ENCODE measurements around the gene STMN3.

Gene STMN3

GRCh38 chr20:63695424-63696305 is 42.4 kb upstream of the STMN3 start:
- no peaks in the 10 kb centered on the region for H3K9me3 Mint-ChIP-seq
- H3K27ac Mint-ChIP-seq, result no peak overlapping the region
- peaks cover 5% of the 10 kb centered on the region for H3K36me3 Mint-ChIP-seq (ENCODE audit: low read depth)
- no peak overlapping the region for H3K4me3 Mint-ChIP-seq
- no peaks in the 10 kb centered on the region for H3K27me3 Mint-ChIP-seq (ENCODE audit: low read depth)
- H3K4me1 Mint-ChIP-seq (ENCODE audit: low read depth), result no peaks in the 10 kb centered on the region

GRCh38 chr20:63694584-63695423 is 41.6 kb upstream of the STMN3 start:
- peaks cover 5% of the 10 kb centered on the region for H3K36me3 Mint-ChIP-seq (ENCODE audit: low read depth)
- no peak overlapping the region for H3K27ac Mint-ChIP-seq
- no peaks in the 10 kb centered on the region for H3K27me3 Mint-ChIP-seq (ENCODE audit: low read depth)
- H3K4me3 Mint-ChIP-seq, result no peak overlapping the region
- no peaks in the 10 kb centered on the region for H3K9me3 Mint-ChIP-seq
- no peaks in the 10 kb centered on the region for H3K4me1 Mint-ChIP-seq (ENCODE audit: low read depth)

- peak overlapping the region; percentile 14 for H3K4me3 Mint-ChIP-seq
- peak overlapping the region; percentile 68 for H3K27ac Mint-ChIP-seq
- peaks cover 5% of the 10 kb centered on the region for H3K36me3 Mint-ChIP-seq (ENCODE audit: low read depth)
- no peaks in the 10 kb centered on the region for H3K9me3 Mint-ChIP-seq
- no peaks in the 10 kb centered on the region for H3K27me3 Mint-ChIP-seq (ENCODE audit: low read depth)
- no peaks in the 10 kb centered on the region for H3K4me1 Mint-ChIP-seq (ENCODE audit: low read depth)
Measured at GRCh38 chr20:63693733-63694583, 40.7 kb upstream of the STMN3 start.

- H3K27ac Mint-ChIP-seq, result no peak overlapping the region
- H3K4me1 Mint-ChIP-seq (ENCODE audit: low read depth), result no peaks in the 10 kb centered on the region
- H3K4me3 Mint-ChIP-seq, result no peak overlapping the region
- H3K36me3 Mint-ChIP-seq (ENCODE audit: low read depth), result peaks cover 5% of the 10 kb centered on the region
- no peaks in the 10 kb centered on the region for H3K27me3 Mint-ChIP-seq (ENCODE audit: low read depth)
- no peaks in the 10 kb centered on the region for H3K9me3 Mint-ChIP-seq
Measured at GRCh38 chr20:63693083-63693732, 40.0 kb upstream of the STMN3 start.

- Mint-ChIP-seq H3K27ac (peak overlapping the region; percentile 68), H3K4me3 (no peak overlapping the region)
Measured at GRCh38 chr20:63692436-63693082, 39.3 kb upstream of the STMN3 start.

GRCh38 chr20:63691711-63692435 is 38.6 kb upstream of the STMN3 start:
- Mint-ChIP-seq H3K9me3 (no peaks in the 10 kb centered on the region), H3K27me3 (ENCODE audit: low read depth) (no peaks in the 10 kb centered on the region), H3K4me1 (ENCODE audit: low read depth) (peaks cover 2% of the 10 kb centered on the region), H3K4me3 (no peak overlapping the region), H3K27ac (peak overlapping the region; percentile 45), H3K36me3 (ENCODE audit: low read depth) (peaks cover 5% of the 10 kb centered on the region)

More at GRCh38 chr20:63692436-63693082, 39.3 kb upstream of the STMN3 start:
- H3K27me3 Mint-ChIP-seq (ENCODE audit: low read depth), result no peaks in the 10 kb centered on the region
- H3K4me1 Mint-ChIP-seq (ENCODE audit: low read depth), result no peaks in the 10 kb centered on the region
- H3K36me3 Mint-ChIP-seq (ENCODE audit: low read depth), result peaks cover 5% of the 10 kb centered on the region
- H3K9me3 Mint-ChIP-seq, result no peaks in the 10 kb centered on the region

GRCh38 chr20:63690898-63691710 is 37.9 kb upstream of the STMN3 start:
- H3K4me1 Mint-ChIP-seq (ENCODE audit: low read depth), result peaks cover 4% of the 10 kb centered on the region
- H3K9me3 Mint-ChIP-seq, result no peaks in the 10 kb centered on the region
- no peak overlapping the region for H3K4me3 Mint-ChIP-seq
- peaks cover 5% of the 10 kb centered on the region for H3K36me3 Mint-ChIP-seq (ENCODE audit: low read depth)
- H3K27me3 Mint-ChIP-seq (ENCODE audit: low read depth), result no peaks in the 10 kb centered on the region
- H3K27ac Mint-ChIP-seq, result peak overlapping the region; percentile 45

- Mint-ChIP-seq H3K4me3 (no peak overlapping the region), H3K36me3 (ENCODE audit: low read depth) (peaks cover 5% of the 10 kb centered on the region), H3K4me1 (ENCODE audit: low read depth) (peaks cover 4% of the 10 kb centered on the region), H3K27ac (no peak overlapping the region), H3K9me3 (no peaks in the 10 kb centered on the region), H3K27me3 (ENCODE audit: low read depth) (no peaks in the 10 kb centered on the region)
Measured at GRCh38 chr20:63690003-63690897, 37.0 kb upstream of the STMN3 start.

GRCh38 chr20:63689046-63690002 is 36.1 kb upstream of the STMN3 start:
- Mint-ChIP-seq H3K4me3 (no peak overlapping the region), H3K9me3 (no peaks in the 10 kb centered on the region), H3K4me1 (ENCODE audit: low read depth) (peaks cover 4% of the 10 kb centered on the region), H3K36me3 (ENCODE audit: low read depth) (peaks cover 5% of the 10 kb centered on the region), H3K27me3 (ENCODE audit: low read depth) (no peaks in the 10 kb centered on the region), H3K27ac (no peak overlapping the region)

GRCh38 chr20:63688228-63689045 is 35.2 kb upstream of the STMN3 start:
- H3K27me3 Mint-ChIP-seq (ENCODE audit: low read depth), result no peaks in the 10 kb centered on the region
- no peak overlapping the region for H3K27ac Mint-ChIP-seq
- H3K4me3 Mint-ChIP-seq, result no peak overlapping the region
- H3K36me3 Mint-ChIP-seq (ENCODE audit: low read depth), result peaks cover 6% of the 10 kb centered on the region
- H3K4me1 Mint-ChIP-seq (ENCODE audit: low read depth), result peaks cover 4% of the 10 kb centered on the region
- no peaks in the 10 kb centered on the region for H3K9me3 Mint-ChIP-seq

Data from T-helper 1 cell treated with Interleukin-12 subunit alpha and Interleukin-12 subunit beta and Interleukin-4 antibody, amounts not matched to agents 30 μg/mL and 1 μg/mL, for 36 hours (primary cell).